Keratinocyte (primary cell): ENCODE measurements around the gene NAPA.

Experiments
- CTCF ChIP-seq, 3 experiments: IDR thresholded peaks in 1 of 3; conservative IDR thresholded peaks in 1 of 3; optimal IDR thresholded peaks in 1 of 3; 2 replicates in 2 of 3; 3 replicates in 1 of 3; pipeline versions ENCODE3 to v1.5.1; 2011; ENCODE audit warnings: low read length in 3 of 3, mild to moderate bottlenecking in 3 of 3, moderate library complexity in 2 of 3, control low read depth in 1 of 3, inconsistent platforms in 1 of 3; ENCODE audit not compliant: insufficient read depth in 2 of 3; ENCODE audit errors: extremely low read depth in 1 of 3
- EZH2 ChIP-seq: IDR thresholded peaks from one replicate; pipeline ENCODE4 v1.6.1; 2012; ENCODE audit warnings: inconsistent platforms, mild to moderate bottlenecking, low read length, moderate library complexity

GRCh38 chr19:47526798-47527197, 11.9 kb upstream of the NAPA start:
- TF ChIP-seq CTCF (optimal IDR thresholded peaks at IDR 0.05 in 1 of 3, IDR thresholded peaks at IDR 0.05 in 1 of 3, conservative IDR thresholded peaks at IDR 0.05 in 1 of 3; ENCODE audit: extremely low read depth in 1 of 3, insufficient read depth in 2 of 3, low read length in 3 of 3) (no peak), EZH2 (no peak)
